OCI-LY3 (cell line): ENCODE measurements around the gene N4BP2L2.

Experiments
- H2AFZ ChIP-seq: fragments of 200-600, 300-600 bp; shearing (Covaris generic); 2 replicates; pipeline ENCODE4 v1.6.0; 2014; ENCODE audit warnings: antibody characterized with exemption, low read depth, low read length
- H3K27ac ChIP-seq: fragments of 200-600, 300-600 bp; sonication (generic); 2 replicates; pipeline ENCODE4 v1.5.1; 2014; ENCODE audit warnings: mild to moderate bottlenecking, low read length, moderate library complexity, mixed read lengths
- H3K27me3 ChIP-seq: fragments of 200-600, 300-600 bp; sonication (generic); 2 replicates; pipeline ENCODE4 v1.6.1; 2014; ENCODE audit warnings: low read depth, low read length, mixed read lengths
- H3K36me3 ChIP-seq: fragments of 200-600, 300-600 bp; sonication (generic); replicated peaks from 2 replicates; pipeline ENCODE3; 2014; ENCODE audit warnings: low read depth, low read length, mixed read lengths
- H3K4me1 ChIP-seq: fragments of 300-600, 200-600 bp; sonication (generic); 2 replicates; pipeline ENCODE4 v1.6.1; 2014; ENCODE audit warnings: low read length, mixed read lengths
- H3K4me2 ChIP-seq: fragments of 200-600, 300-600 bp; sonication (generic); 2 replicates; pipeline ENCODE4 v1.6.1; 2014; ENCODE audit warnings: low read length, mixed read lengths
- H3K4me3 ChIP-seq: fragments of 300-600, 200-600 bp; sonication (generic); 2 replicates; pipeline ENCODE4 v1.5.1; 2014; ENCODE audit warnings: antibody characterized with exemption, mild to moderate bottlenecking, low read length, moderate library complexity
- H3K79me2 ChIP-seq: fragments of 300-600, 200-600 bp; shearing (Covaris generic); 2 replicates; pipeline ENCODE4 v1.6.1; 2014; ENCODE audit warnings: mild to moderate bottlenecking, low read length, mixed read lengths
- H3K9ac ChIP-seq: fragments of 300-600, 200-600 bp; shearing (Covaris generic); 2 replicates; pipeline ENCODE4 v1.6.0; 2014; ENCODE audit warnings: mild to moderate bottlenecking, low read length, moderate library complexity
- H3K9me3 ChIP-seq: fragments of 200-600, 300-600 bp; shearing (Covaris generic); 2 replicates; pipeline ENCODE4 v1.6.1; 2014; ENCODE audit warnings: low read length, mixed read lengths; ENCODE audit not compliant: insufficient read depth
- H4K20me1 ChIP-seq: fragments of 200-600, 300-600 bp; sonication (generic); 2 replicates; pipeline ENCODE4 v1.6.1; 2016; ENCODE audit warnings: low read length, mixed read lengths; ENCODE audit not compliant: insufficient read depth
- CTCF ChIP-seq: fragments of 200-600, 300-600 bp; sonication (generic); IDR thresholded peaks from 2 replicates; pipeline ENCODE4 v1.5.1; 2014; ENCODE audit warnings: antibody characterized with exemption, low read length, low read depth
- EZH2phosphoT487 ChIP-seq: fragments of 200-600 bp; shearing (Covaris generic); IDR thresholded peaks from 2 replicates; pipeline ENCODE4 v1.6.1; 2018; ENCODE audit warnings: antibody characterized with exemption, mixed run types, low read depth

N4BP2L2 gene

GRCh38 chr13:32455594-32455903, 83.0 kb downstream of the N4BP2L2 start:
- Histone ChIP-seq H2AFZ (no peak overlapping the region), H3K4me2 (no peak overlapping the region), H3K27ac (no peak overlapping the region), H4K20me1 (no peaks in the 10 kb centered on the region), H3K79me2 (no peaks in the 10 kb centered on the region), H3K4me3 (no peak overlapping the region), H3K4me1 (no peaks in the 10 kb centered on the region), H3K9ac (no peak overlapping the region), H3K9me3 (peaks cover 14% of the 10 kb centered on the region; the same call in 1 of the 2 replicates), H3K36me3 (peaks cover 15% of the 10 kb centered on the region), H3K27me3 (no peaks in the 10 kb centered on the region)
- TF ChIP-seq CTCF (no peak), EZH2phosphoT487 (no peak)

GRCh38 chr13:32454886-32455593, 83.6 kb downstream of the N4BP2L2 start:
- H3K9ac ChIP-seq, result no peak overlapping the region
- TF ChIP-seq EZH2phosphoT487, result no peak
- no peak for TF ChIP-seq CTCF
- H3K79me2 ChIP-seq, result no peaks in the 10 kb centered on the region
- H3K27me3 ChIP-seq, result no peaks in the 10 kb centered on the region
- no peaks in the 10 kb centered on the region for H3K4me1 ChIP-seq
- no peak overlapping the region for H3K4me2 ChIP-seq
- H3K9me3 ChIP-seq, result peaks cover 14% of the 10 kb centered on the region; the same call in 1 of the 2 replicates
- no peak overlapping the region for H3K4me3 ChIP-seq
- peaks cover 15% of the 10 kb centered on the region for H3K36me3 ChIP-seq
- H4K20me1 ChIP-seq, result no peaks in the 10 kb centered on the region
- H2AFZ ChIP-seq, result no peak overlapping the region
- H3K27ac ChIP-seq, result no peak overlapping the region

- no peaks in the 10 kb centered on the region for H3K4me1 ChIP-seq
- H3K79me2 ChIP-seq, result no peaks in the 10 kb centered on the region
- H4K20me1 ChIP-seq, result no peaks in the 10 kb centered on the region
- no peak overlapping the region for H2AFZ ChIP-seq
- no peak for TF ChIP-seq CTCF
- TF ChIP-seq EZH2phosphoT487, result no peak
- H3K9me3 ChIP-seq, result peaks cover 14% of the 10 kb centered on the region; the same call in 1 of the 2 replicates
- H3K4me2 ChIP-seq, result no peak overlapping the region
- H3K4me3 ChIP-seq, result no peak overlapping the region
- H3K36me3 ChIP-seq, result peaks cover 15% of the 10 kb centered on the region
- H3K27me3 ChIP-seq, result no peaks in the 10 kb centered on the region
- no peak overlapping the region for H3K27ac ChIP-seq
- H3K9ac ChIP-seq, result no peak overlapping the region
Measured at GRCh38 chr13:32453981-32454380, 84.6 kb downstream of the N4BP2L2 start.

- Histone ChIP-seq H3K4me1 (peaks cover 12% of the 10 kb centered on the region), H3K9ac (no peak overlapping the region), H3K36me3 (no peaks in the 10 kb centered on the region), H3K4me3 (no peak overlapping the region), H3K79me2 (no peaks in the 10 kb centered on the region), H3K4me2 (no peak overlapping the region), H3K27me3 (no peaks in the 10 kb centered on the region), H3K9me3 (no peaks in the 10 kb centered on the region), H4K20me1 (no peaks in the 10 kb centered on the region), H2AFZ (no peak overlapping the region), H3K27ac (no peak overlapping the region)
- TF ChIP-seq CTCF (no peak), EZH2phosphoT487 (no peak)
Measured at GRCh38 chr13:32448972-32449371, 89.6 kb downstream of the N4BP2L2 start.
